EH (cell line): Measurements from ENCODE around the gene CDC42EP5.
A peak's percentile ranks its signal among the peaks of the same experiment; 100 is the strongest.
"Not testable (repeated sequence)": the region's sequence is repeated elsewhere in the genome, so short reads cannot be mapped to it uniquely, and the experiment has no call there.

Experiments used
- DNase-seq: peaks from one replicate; pipeline ENCODE4 v3.0.0-alpha.2; 2015; ENCODE audit warnings: low read depth

Gene CDC42EP5

GRCh38 chr19:54448040-54448773 lies 24.9 kb downstream of the CDC42EP5 start:
- peak; percentile 72 for DNase-seq

GRCh38 chr19:54446349-54446748 lies 26.7 kb downstream of the CDC42EP5 start:
- not testable (repeated sequence) for DNase-seq

- no peak for DNase-seq
These were observed 28.4 kb downstream of the CDC42EP5 start for GRCh38 chr19:54444737-54445136.

GRCh38 chr19:54440641-54441040 lies 32.5 kb downstream of the CDC42EP5 start:
- DNase-seq: no peak

GRCh38 chr19:54439174-54439851 lies 33.8 kb downstream of the CDC42EP5 start:
- DNase-seq: peak; percentile 35

GRCh38 chr19:54436628-54437252 lies 36.4 kb downstream of the CDC42EP5 start:
- no peak for DNase-seq

- no peak for DNase-seq
These were observed 37.0 kb downstream of the CDC42EP5 start for GRCh38 chr19:54436031-54436523.

GRCh38 chr19:54435551-54436016 lies 37.5 kb downstream of the CDC42EP5 start:
- no peak for DNase-seq

- no peak for DNase-seq
These were observed 38.3 kb downstream of the CDC42EP5 start for GRCh38 chr19:54434873-54435214.

GRCh38 chr19:54434112-54434872 lies 38.8 kb downstream of the CDC42EP5 start:
- no peak for DNase-seq

GRCh38 chr19:54433697-54434096 lies 39.4 kb downstream of the CDC42EP5 start:
- DNase-seq: no peak

GRCh38 chr19:54432144-54432738 lies 40.9 kb downstream of the CDC42EP5 start:
- DNase-seq: no peak

- DNase-seq: peak; percentile 22
These were observed 41.7 kb downstream of the CDC42EP5 start for GRCh38 chr19:54431255-54431838.

GRCh38 chr19:54430306-54431254 lies 42.5 kb downstream of the CDC42EP5 start:
- peak; percentile 46 for DNase-seq

GRCh38 chr19:54429545-54430227 lies 43.4 kb downstream of the CDC42EP5 start:
- DNase-seq: no peak

GRCh38 chr19:54429176-54429495 lies 44.0 kb downstream of the CDC42EP5 start:
- DNase-seq: no peak

- DNase-seq: no peak
These were observed 44.5 kb downstream of the CDC42EP5 start for GRCh38 chr19:54428323-54429175.

GRCh38 chr19:54427586-54427985 lies 45.5 kb downstream of the CDC42EP5 start:
- no peak for DNase-seq
